GM18909 (cell line): Measurements from ENCODE around the gene TOMM20.
"Not testable (repeated sequence)": the region's sequence is repeated elsewhere in the genome, so short reads cannot be mapped to it uniquely, and the experiment has no call there.

Source experiments
- ATAC-seq: cut with Tn5 transposase; IDR thresholded peaks from one replicate; pipeline ENCODE4 v1.9.1; 2021; ENCODE audit warnings: mild to moderate bottlenecking; ENCODE audit not compliant: unreplicated experiment, poor library complexity

The TOMM20 gene

GRCh38 chr1:235105051-235106043 lies 23.3 kb downstream of the TOMM20 start:
- peak; percentile 88 for ATAC-seq

GRCh38 chr1:235102993-235103411 lies 25.6 kb downstream of the TOMM20 start:
- no peak for ATAC-seq

GRCh38 chr1:235102259-235102582 lies 26.4 kb downstream of the TOMM20 start:
- no peak for ATAC-seq

- ATAC-seq = no peak
Observed at GRCh38 chr1:235101558-235102258, 26.9 kb downstream of the TOMM20 start.

- ATAC-seq = no peak
Observed at GRCh38 chr1:235100194-235100772, 28.4 kb downstream of the TOMM20 start.

GRCh38 chr1:235098991-235099390 lies 29.6 kb downstream of the TOMM20 start:
- ATAC-seq = no peak

GRCh38 chr1:235098547-235098946 lies 30.1 kb downstream of the TOMM20 start:
- ATAC-seq = no peak

GRCh38 chr1:235097501-235097900 lies 31.1 kb downstream of the TOMM20 start:
- not testable (repeated sequence) for ATAC-seq

GRCh38 chr1:235095938-235096562 lies 32.6 kb downstream of the TOMM20 start:
- ATAC-seq = no peak

GRCh38 chr1:235093696-235094592 lies 34.7 kb downstream of the TOMM20 start:
- peak; percentile 64 for ATAC-seq

GRCh38 chr1:235093013-235093695 lies 35.5 kb downstream of the TOMM20 start:
- ATAC-seq = no peak

GRCh38 chr1:235092415-235092814 lies 36.2 kb downstream of the TOMM20 start:
- ATAC-seq = not testable (repeated sequence)

- ATAC-seq = not testable (repeated sequence)
Observed at GRCh38 chr1:235092045-235092406, 36.6 kb downstream of the TOMM20 start.

- ATAC-seq = not testable (repeated sequence)
Observed at GRCh38 chr1:235091319-235092044, 37.2 kb downstream of the TOMM20 start.

GRCh38 chr1:235090406-235091069 lies 38.1 kb downstream of the TOMM20 start:
- no peak for ATAC-seq

- no peak for ATAC-seq
Observed at GRCh38 chr1:235088907-235089306, 39.7 kb downstream of the TOMM20 start.

- no peak for ATAC-seq
Observed at GRCh38 chr1:235088430-235088829, 40.2 kb downstream of the TOMM20 start.

- ATAC-seq = no peak
Observed at GRCh38 chr1:235087906-235088305, 40.7 kb downstream of the TOMM20 start.
